ENCODE results near the gene COPB2. TPM values are rescaled to one million over a fixed set of nuclear protein-coding genes. Genes with fewer than 3 reads are reported as not detected.
"Not testable (repeated sequence)": the region's sequence is repeated elsewhere in the genome, so short reads cannot be mapped to it uniquely, and the experiment has no call there.

Gene COPB2
- total RNA-seq, 1 donor = 314 TPM

DNA sequence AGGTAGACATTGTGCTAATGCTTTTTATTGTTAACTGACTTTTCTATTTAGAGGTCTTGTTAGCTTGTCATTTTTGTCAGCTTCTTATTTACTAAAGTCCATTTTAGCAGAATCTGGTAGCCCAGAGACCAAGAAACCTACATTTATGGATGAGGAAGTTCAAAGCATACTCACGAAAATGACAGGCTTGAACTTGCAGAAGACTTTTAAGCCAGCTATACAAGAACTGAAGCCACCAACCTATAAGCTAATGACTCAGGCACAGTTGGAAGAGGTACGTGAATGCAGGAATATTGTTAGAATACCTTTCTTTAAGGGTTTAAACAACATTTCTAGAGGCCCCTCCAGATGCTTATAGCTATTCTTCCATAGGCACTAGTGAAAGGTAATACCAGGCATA is 42.7 kb downstream of the COPB2 start:
- H3K4me3 ChIP-seq (ENCODE audit: low read depth, low read length) = no peak overlapping the region
- TF ChIP-seq, protein P1, sequence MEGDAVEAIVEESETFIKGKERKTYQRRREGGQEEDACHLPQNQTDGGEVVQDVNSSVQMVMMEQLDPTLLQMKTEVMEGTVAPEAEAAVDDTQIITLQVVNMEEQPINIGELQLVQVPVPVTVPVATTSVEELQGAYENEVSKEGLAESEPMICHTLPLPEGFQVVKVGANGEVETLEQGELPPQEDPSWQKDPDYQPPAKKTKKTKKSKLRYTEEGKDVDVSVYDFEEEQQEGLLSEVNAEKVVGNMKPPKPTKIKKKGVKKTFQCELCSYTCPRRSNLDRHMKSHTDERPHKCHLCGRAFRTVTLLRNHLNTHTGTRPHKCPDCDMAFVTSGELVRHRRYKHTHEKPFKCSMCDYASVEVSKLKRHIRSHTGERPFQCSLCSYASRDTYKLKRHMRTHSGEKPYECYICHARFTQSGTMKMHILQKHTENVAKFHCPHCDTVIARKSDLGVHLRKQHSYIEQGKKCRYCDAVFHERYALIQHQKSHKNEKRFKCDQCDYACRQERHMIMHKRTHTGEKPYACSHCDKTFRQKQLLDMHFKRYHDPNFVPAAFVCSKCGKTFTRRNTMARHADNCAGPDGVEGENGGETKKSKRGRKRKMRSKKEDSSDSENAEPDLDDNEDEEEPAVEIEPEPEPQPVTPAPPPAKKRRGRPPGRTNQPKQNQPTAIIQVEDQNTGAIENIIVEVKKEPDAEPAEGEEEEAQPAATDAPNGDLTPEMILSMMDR (IDR thresholded peaks at IDR 0.05; ENCODE audit: insufficient read depth, low read depth, low read length) = no peak
- no peak for DNase-seq (ENCODE audit: low read depth)

DNA sequence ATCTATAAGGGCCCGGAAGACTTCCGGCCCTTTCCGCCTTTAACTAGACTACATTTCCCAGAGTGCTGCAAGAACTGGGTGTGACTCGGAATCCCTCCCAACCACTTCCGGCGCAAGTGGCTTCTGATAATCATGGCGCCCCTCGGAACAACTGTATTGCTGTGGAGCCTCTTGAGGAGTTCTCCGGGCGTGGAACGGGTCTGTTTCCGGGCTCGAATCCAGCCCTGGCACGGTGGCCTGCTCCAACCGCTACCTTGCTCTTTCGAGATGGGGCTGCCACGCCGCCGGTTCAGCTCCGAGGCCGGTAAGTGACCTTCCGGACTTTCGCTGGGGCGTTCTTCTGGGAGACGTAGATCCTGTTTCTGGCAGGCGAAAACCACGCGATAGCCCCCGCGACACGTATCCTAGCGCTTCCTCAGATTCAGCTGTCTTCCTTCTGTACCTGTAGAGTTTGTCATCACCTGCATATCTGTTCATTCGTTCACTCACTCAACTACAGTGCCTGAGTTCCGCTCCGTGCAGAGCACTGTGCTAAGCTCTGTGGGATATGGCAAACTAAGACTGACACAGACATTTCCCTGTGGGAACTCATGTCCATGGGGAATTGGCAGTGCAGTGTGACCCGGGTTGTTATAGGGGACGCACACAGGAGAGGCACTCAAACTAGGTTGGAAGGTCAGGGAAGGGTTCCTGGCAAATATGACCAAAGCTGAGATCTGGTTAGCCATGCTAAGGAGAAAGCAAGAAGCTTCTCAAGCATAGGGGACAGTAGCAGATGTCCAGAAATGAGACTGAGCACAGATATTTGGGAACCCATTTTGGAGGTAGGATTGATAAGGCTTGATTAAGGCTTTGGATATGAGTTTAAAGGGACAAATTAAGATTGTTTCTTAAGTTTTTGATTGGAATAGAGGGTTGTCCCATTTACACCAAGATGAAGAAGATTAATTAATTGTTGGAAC is 45.3 kb downstream of the COPB2 start, which contains the start of gene MRPS22:
Gene MRPS22, plus strand, starts transcription at position 126 of the 962 bp plus-strand sequence. Its CDS starts 7 bp downstream, at position 133.
- peak within 1 kb of the TSS; percentile 92 for H3K4me3 ChIP-seq (ENCODE audit: low read depth, low read length)
- TF ChIP-seq, protein P1 (IDR thresholded peaks at IDR 0.05; ENCODE audit: insufficient read depth, low read depth, low read length) = no peak
- DNase-seq (ENCODE audit: low read depth) = peak; percentile 93

DNA sequence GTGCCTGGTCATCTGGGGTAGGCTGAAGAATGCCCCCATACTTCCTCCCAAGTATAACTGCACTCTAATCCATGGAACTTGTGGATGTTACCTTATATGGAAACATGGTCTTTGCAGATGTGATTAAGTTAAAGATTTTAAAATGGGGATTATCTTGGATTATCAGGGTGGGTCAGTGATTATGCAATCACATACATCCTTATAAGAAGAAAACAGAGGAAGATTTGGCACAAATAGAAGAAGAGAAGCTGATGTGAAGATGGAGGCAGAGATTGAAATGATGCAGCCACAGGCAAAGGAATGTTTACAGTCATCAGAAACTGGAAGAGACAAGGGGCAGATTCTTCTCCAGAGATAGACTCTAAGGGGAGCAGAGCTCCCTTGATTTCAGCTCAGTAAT is 47.4 kb downstream of the COPB2 start:
- DNase-seq (ENCODE audit: low read depth) = peak; percentile 31
- TF ChIP-seq, protein P1 (IDR thresholded peaks at IDR 0.05; ENCODE audit: insufficient read depth, low read depth, low read length) = no peak
- H3K4me3 ChIP-seq (ENCODE audit: low read depth, low read length) = no peak overlapping the region

DNA sequence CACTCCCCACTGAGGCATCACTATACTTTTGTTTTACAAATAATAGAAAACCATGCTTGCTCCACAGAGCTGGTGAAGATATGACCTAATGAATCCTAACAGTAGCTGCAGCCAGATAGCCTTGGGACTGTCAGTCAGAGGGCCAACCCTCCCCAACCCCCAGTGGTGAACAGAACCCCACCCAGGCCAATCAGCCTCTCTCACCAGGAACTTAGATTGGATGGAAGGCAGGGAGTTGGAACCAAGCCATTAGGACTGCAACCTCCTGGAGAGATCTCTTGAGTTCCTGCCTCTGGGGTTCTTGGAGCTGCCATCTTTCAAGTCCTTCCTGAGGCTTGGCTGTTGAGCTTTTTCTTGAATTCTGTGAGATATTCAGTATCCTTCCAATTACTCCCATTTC is 48.7 kb downstream of the COPB2 start:
- TF ChIP-seq, protein P1 (IDR thresholded peaks at IDR 0.05; ENCODE audit: insufficient read depth, low read depth, low read length) = no peak

DNA sequence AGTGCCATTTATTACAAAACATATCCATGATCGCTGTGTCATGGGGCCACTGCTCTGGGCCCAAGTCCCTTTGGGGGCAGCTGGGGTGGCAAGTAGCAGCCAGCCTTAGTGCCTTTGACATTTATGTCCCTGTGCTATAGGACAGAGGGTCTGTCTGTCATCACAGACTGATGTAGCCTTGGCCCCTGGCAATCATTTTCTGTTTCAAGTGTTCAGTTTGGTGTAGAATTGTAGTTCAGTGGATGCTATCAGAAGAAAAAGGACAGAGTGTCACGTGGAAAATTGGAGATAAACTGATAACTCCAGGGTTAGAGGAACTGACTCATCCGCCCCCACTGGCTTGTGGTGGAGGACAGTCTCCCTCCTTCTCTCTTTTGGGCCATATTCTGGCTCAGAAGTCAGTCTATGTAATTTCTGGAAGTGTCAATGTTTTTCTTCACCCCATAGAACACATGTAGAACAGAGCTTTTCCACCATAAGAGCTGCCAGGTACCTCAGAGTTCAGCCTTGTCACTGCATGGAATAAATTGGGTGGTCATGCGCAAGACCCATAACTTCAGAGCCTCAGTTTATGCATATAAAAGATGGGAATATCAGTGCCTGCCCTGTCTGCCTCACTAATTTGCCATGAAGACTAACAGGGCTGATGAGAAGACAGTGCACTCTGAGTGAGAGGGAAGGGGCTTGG is 50.1 kb downstream of the COPB2 start:
- TF ChIP-seq, protein P1 (IDR thresholded peaks at IDR 0.05; ENCODE audit: insufficient read depth, low read depth, low read length) = no peak
- DNase-seq (ENCODE audit: low read depth) = no peak
- H3K4me3 ChIP-seq (ENCODE audit: low read depth, low read length) = no peak overlapping the region

More for the DNA sequence above, 48.7 kb downstream of the COPB2 start:
- DNase-seq (ENCODE audit: low read depth) = no peak
- no peak overlapping the region for H3K4me3 ChIP-seq (ENCODE audit: low read depth, low read length)

DNA sequence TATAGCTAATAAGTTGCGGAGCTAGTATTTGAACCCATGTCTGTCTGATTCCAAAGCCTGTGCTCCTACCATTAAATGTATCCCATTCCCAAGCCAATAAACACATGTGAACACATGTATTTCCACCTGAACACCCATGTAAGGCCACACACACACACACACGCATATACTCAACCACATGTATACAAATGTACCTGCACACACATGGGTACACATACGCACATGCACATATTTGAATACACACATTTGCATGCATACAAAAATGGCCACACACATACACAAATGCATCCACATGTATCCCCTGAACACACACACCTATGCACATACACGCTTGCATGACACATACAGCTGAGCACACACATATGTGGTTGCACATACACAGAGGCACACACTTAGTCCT is 51.0 kb downstream of the COPB2 start:
- TF ChIP-seq, protein P1 (IDR thresholded peaks at IDR 0.05; ENCODE audit: insufficient read depth, low read depth, low read length) = no peak
- no peak overlapping the region for H3K4me3 ChIP-seq (ENCODE audit: low read depth, low read length)
- DNase-seq (ENCODE audit: low read depth) = no peak

DNA sequence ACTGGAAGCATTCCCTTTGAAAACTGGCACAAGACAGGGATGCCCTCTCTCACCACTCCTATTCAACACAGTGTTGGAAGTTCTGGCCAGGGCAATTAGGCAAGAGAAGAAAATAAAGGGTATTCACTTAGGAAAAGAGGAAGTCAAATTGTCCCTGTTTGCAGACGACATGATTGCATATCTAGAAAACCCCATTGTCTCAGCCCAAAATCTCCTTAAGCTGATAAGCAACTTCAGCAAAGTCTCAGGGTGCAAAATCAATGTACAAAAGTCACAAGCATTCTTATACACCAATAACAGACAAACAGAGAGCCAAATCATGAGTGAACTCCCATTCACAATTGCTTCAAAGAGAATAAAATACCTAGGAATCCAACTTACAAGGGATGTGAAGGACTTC is 54.8 kb downstream of the COPB2 start:
- DNase-seq (ENCODE audit: low read depth); H3K4me3 ChIP-seq (ENCODE audit: low read depth, low read length): not testable (repeated sequence)

All from fibroblast of villous mesenchyme (primary cell).